Measurements from ENCODE around the gene GREM1.

DNA sequence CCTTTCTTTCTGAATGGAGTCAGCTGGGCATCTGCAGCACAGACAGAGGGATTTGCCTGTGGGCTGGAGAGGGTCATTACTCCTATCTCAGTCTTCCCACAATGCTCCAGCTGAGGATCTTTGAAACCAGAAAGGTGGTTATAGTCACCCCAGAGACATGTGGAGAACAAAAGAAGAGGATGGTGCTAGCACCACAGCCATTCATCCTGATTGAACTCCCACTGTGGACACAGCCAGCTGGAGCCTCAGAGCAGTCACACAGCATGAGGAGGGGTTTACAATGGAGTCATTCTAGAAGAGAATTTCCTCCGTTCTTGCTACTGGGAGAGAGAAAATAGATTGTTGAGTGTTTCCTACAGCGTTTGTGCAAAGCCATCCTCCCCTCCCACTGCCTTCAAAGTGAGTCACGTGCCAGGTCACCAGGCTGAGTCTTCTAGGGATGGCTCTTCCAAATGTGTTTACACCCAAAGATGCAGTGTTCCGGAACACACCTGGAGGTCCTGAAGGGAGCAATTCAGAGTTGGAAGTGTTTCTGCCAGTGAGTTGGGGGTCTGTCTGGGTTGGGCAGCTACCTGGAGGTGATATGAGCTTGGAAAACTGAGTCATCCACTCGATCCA is 18.9 kb upstream of the GREM1 start:
- TF ChIP-seq POLR2A (IDR thresholded peaks at IDR 0.05; ENCODE audit: low read depth, low read length) (no peak), POLR2AphosphoS5 (IDR thresholded peaks at IDR 0.05; ENCODE audit: low read depth, low read length) (no peak), TAF1 (IDR thresholded peaks at IDR 0.05; ENCODE audit: low read depth, low read length) (no peak), POU2F2 (IDR thresholded peaks at IDR 0.05; ENCODE audit: low read depth, low read length) (no peak), SPI1 (IDR thresholded peaks at IDR 0.05; ENCODE audit: low read depth, low read length) (no peak), PAX5 (IDR thresholded peaks at IDR 0.05; ENCODE audit: insufficient read depth, low read length, severe bottlenecking) (no peak)
